SK-N-SH (cell line): Measurements from ENCODE around the gene EML1. TPM values are rescaled to one million over a fixed set of nuclear protein-coding genes. Genes with fewer than 3 reads are reported as not detected.

Experiments used
- CTCF ChIA-PET: fragments of 300-600, 350-600 bp; formaldehyde crosslinking; extraction: SDS; loops from one replicate; lab custom pipeline; 2021; lab: Yijun Ruan, JAX
- POLR2A ChIA-PET: fragments of 350-600 bp; sonication (Branson Sonifier 250); formaldehyde crosslinking; extraction: SDS; loops from one replicate; lab custom pipeline; 2020; ENCODE audit warnings: antibody characterized with exemption, inconsistent platforms; lab: Yijun Ruan, JAX
- DNase-seq: peaks from one replicate; pipeline ENCODE4 v3.0.0; 2012
- H2AFZ ChIP-seq: fragments of 200-600 bp; sonication (generic); 2 replicates; pipeline ENCODE4 v1.8.1; 2016; ENCODE audit warnings: antibody characterized with exemption, mild to moderate bottlenecking, low read depth
- H3F3A ChIP-seq: fragments of 200-600 bp; sonication (generic); replicated peaks from 2 replicates; pipeline ENCODE3; 2016; ENCODE audit warnings: antibody characterized with exemption, mild to moderate bottlenecking; ENCODE audit not compliant: insufficient read depth
- H3K27ac ChIP-seq, 2 experiments: fragments of 200-500 bp in 1 of 2; fragments of 200-600 bp in 1 of 2; sonication (Bioruptor generic) in 1 of 2; sonication (generic), shearing (Covaris generic) in 1 of 2; 2 replicates each; pipeline versions ENCODE4 v1.5.1 to v1.6.1; 2014 to 2016; ENCODE audit warnings: low read depth in 2 of 2, inconsistent platforms in 1 of 2, low read length in 1 of 2, mild to moderate bottlenecking in 1 of 2, mixed read lengths in 1 of 2
- H3K27me3 ChIP-seq: fragments of 200-600 bp; sonication (generic), shearing (Covaris generic); 2 replicates; pipeline ENCODE4 v1.6.1; 2016; ENCODE audit warnings: mixed run types; ENCODE audit not compliant: insufficient read depth
- H3K36me3 ChIP-seq, 2 experiments: fragments of 200-500 bp in 1 of 2; fragments of 200-600 bp in 1 of 2; sonication (Bioruptor generic) in 1 of 2; sonication (generic) in 1 of 2; replicated peaks in 1 of 2; 2 replicates each; pipeline versions ENCODE3 to v1.5.1; 2014 to 2016; ENCODE audit warnings: low read length in 1 of 2, mild to moderate bottlenecking in 1 of 2; ENCODE audit not compliant: insufficient read depth in 2 of 2, control insufficient read depth in 1 of 2
- H3K4me1 ChIP-seq, 2 experiments: fragments of 200-500 bp in 1 of 2; fragments of 200-600 bp in 1 of 2; sonication (Bioruptor generic) in 1 of 2; sonication (generic), shearing (Covaris generic) in 1 of 2; 2 replicates each; pipeline versions ENCODE4 v1.5.1 to v1.6.1; 2014 to 2016; ENCODE audit warnings: low read depth in 1 of 2, low read length in 1 of 2, mixed run types in 1 of 2; ENCODE audit not compliant: insufficient read depth in 2 of 2, control insufficient read depth in 1 of 2
- H3K4me2 ChIP-seq: fragments of 200-600 bp; sonication (generic), shearing (Covaris generic); 2 replicates; pipeline ENCODE4 v1.6.1; 2017; ENCODE audit warnings: mixed run types
- H3K4me3 ChIP-seq, 2 experiments: fragments of 200-500 bp in 1 of 2; fragments of 200-600 bp in 1 of 2; sonication (Bioruptor generic) in 1 of 2; sonication (generic), shearing (Covaris generic) in 1 of 2; 2 replicates each; pipeline versions ENCODE4 v1.5.1 to v1.8.1; 2014 to 2016; ENCODE audit warnings: low read depth in 2 of 2, inconsistent platforms in 1 of 2, low read length in 1 of 2, mild to moderate bottlenecking in 1 of 2, mixed read lengths in 1 of 2, moderate library complexity in 1 of 2
- H3K79me2 ChIP-seq: fragments of 200-600 bp; sonication (generic); 2 replicates; pipeline ENCODE4 v1.8.1; 2017; ENCODE audit warnings: mild to moderate bottlenecking; ENCODE audit not compliant: insufficient read depth
- H3K9ac ChIP-seq: fragments of 200-600 bp; sonication (generic); 2 replicates; pipeline ENCODE4 v1.6.1; 2017; ENCODE audit warnings: mixed run types
- H3K9me2 ChIP-seq: fragments of 200-600 bp; sonication (generic); 2 replicates; pipeline ENCODE4 v1.6.1; 2017; ENCODE audit warnings: mixed run types
- H3K9me3 ChIP-seq: fragments of 200-600 bp; sonication (generic); 2 replicates; pipeline ENCODE4 v1.6.1; 2017; ENCODE audit warnings: mixed run types, mild to moderate bottlenecking, moderate library complexity
- H4K20me1 ChIP-seq: fragments of 200-600 bp; sonication (generic); 2 replicates; pipeline ENCODE4 v1.6.1; 2017; ENCODE audit warnings: mild to moderate bottlenecking, mixed run types; ENCODE audit not compliant: insufficient read depth
- CHD2 ChIP-seq: fragments of 150-350 bp; IDR thresholded peaks from 2 replicates; pipeline ENCODE4 v1.6.1; 2018; ENCODE audit warnings: low read length; ENCODE audit not compliant: partially characterized antibody
- CTCF ChIP-seq: fragments of 200-600 bp; sonication (generic); IDR thresholded peaks from 2 replicates; pipeline ENCODE4 v1.6.1; 2017; ENCODE audit warnings: antibody characterized with exemption, mild to moderate bottlenecking, moderate library complexity
- ELF1 ChIP-seq: IDR thresholded peaks from 2 replicates; pipeline ENCODE4 v1.4.0; 2012
- EP300 ChIP-seq, 2 experiments: IDR thresholded peaks; 2 replicates each; pipeline versions ENCODE4 v1.4.0 to v1.6.1; 2012; ENCODE audit warnings: borderline replicate concordance in 1 of 2, low read depth in 1 of 2, low read length in 1 of 2
- EZH2phosphoT487 ChIP-seq: fragments of 200-600 bp; sonication (generic); IDR thresholded peaks from 2 replicates; pipeline ENCODE4 v1.6.1; 2017; ENCODE audit warnings: low read depth, mixed run types, mild to moderate bottlenecking, antibody characterized with exemption, moderate library complexity, borderline replicate concordance
- FOSL2 ChIP-seq: IDR thresholded peaks from 2 replicates; pipeline ENCODE4 v1.4.0; 2012; ENCODE audit warnings: low read depth, mild to moderate bottlenecking, moderate library complexity, borderline replicate concordance
- MAX ChIP-seq: IDR thresholded peaks from 2 replicates; pipeline ENCODE4 v1.4.0; 2012; ENCODE audit warnings: low read depth
- MEF2A ChIP-seq: IDR thresholded peaks from 2 replicates; pipeline ENCODE4 v1.4.0; 2012; ENCODE audit warnings: low read depth, borderline replicate concordance
- MXI1 ChIP-seq: IDR thresholded peaks from 2 replicates; pipeline ENCODE4 v1.6.1; 2012; ENCODE audit warnings: mild to moderate bottlenecking, low read depth, low read length, improper control_type of control experiment
- SMC3 ChIP-seq: IDR thresholded peaks from 2 replicates; pipeline ENCODE4 v1.6.1; 2012; ENCODE audit warnings: low read depth, low read length, improper control_type of control experiment
- TAF1 ChIP-seq: IDR thresholded peaks from 2 replicates; pipeline ENCODE4 v1.6.1; 2012; ENCODE audit warnings: low read depth, mild to moderate bottlenecking, low read length, moderate library complexity, borderline replicate concordance
- ZBTB33 ChIP-seq: IDR thresholded peaks from 2 replicates; pipeline ENCODE4 v1.4.0; 2012; ENCODE audit warnings: low read depth, borderline replicate concordance
- WGBS: methylation state at CpG from one replicate; pipeline ENCODE4 v1.1.6; 2017; ENCODE audit warnings: low lambda C conversion rate; 5-methylcytosine and 5-hydroxymethylcytosine counted together
- polyA plus RNA-seq, 3 experiments: library from polyadenylated mRNA; depleted of rRNA; stranded (reverse); fragments of >200 nt; gene quantifications; 2 replicates each; pipeline ENCODE4 v1.2.3, GENCODE V29; 2012

The EML1 gene
- polyA plus RNA-seq, 1 of the 3 experiments (the other 2 are of a cell fraction) = 6.3 TPM

GRCh38 chr14:99990268-99991170 lies 197.3 kb downstream of the EML1 start:
- POLR2A ChIA-PET = no interaction called here

GRCh38 chr14:99991331-99991730 lies 198.1 kb downstream of the EML1 start:
- no peaks in the 10 kb centered on the region for H3K9me2 ChIP-seq
- no peaks in the 10 kb centered on the region for H3K27me3 ChIP-seq
- WGBS = 83% methylated on average over 7 of the region's 7 CpGs
- peaks cover 0 to 4% of the 10 kb centered on the region in 2 experiments for H3K36me3 ChIP-seq
- CTCF ChIA-PET = interaction anchor here (1.0 kb wide), 1 partner anchor 202 kb away, joined by 4 read pairs; no protein-coding TSS in a partner anchor
- H3K79me2 ChIP-seq = peaks cover 9% of the 10 kb centered on the region
- TF ChIP-seq MXI1 = no peak
- no peak for TF ChIP-seq ZBTB33
- no peak for TF ChIP-seq EZH2phosphoT487
- no peak for TF ChIP-seq CTCF
- TF ChIP-seq EP300 (IDR thresholded peaks at IDR 0.05; ENCODE audit: borderline replicate concordance in 1 of 2, low read depth in 1 of 2, low read length in 1 of 2) = no peak
- no peaks in the 10 kb centered on the region for H3K9me3 ChIP-seq
- H4K20me1 ChIP-seq = no peaks in the 10 kb centered on the region
- no peak overlapping the region for H3K4me3 ChIP-seq
- POLR2A ChIA-PET = no interaction called here
- no peak overlapping the region for H2AFZ ChIP-seq
- no peak overlapping the region for H3K9ac ChIP-seq
- peaks cover 0 to 5% of the 10 kb centered on the region in 2 experiments; a peak in 1 of 4 replicates for H3K4me1 ChIP-seq
- no peak overlapping the region for H3K4me2 ChIP-seq
- H3K27ac ChIP-seq = no peak overlapping the region
- H3F3A ChIP-seq = peaks cover 7% of the 10 kb centered on the region
- no peak for DNase-seq

More at GRCh38 chr14:99990268-99991170, 197.3 kb downstream of the EML1 start:
- H3K27me3 ChIP-seq = no peaks in the 10 kb centered on the region
- H3K4me2 ChIP-seq = no peak overlapping the region
- H2AFZ ChIP-seq = no peak overlapping the region
- H3K4me1 ChIP-seq = peaks cover 0 to 5% of the 10 kb centered on the region in 2 experiments; a peak in 1 of 4 replicates
- no peaks in the 10 kb centered on the region for H4K20me1 ChIP-seq
- WGBS = 98% methylated on average over 7 of the region's 7 CpGs
- CTCF ChIA-PET = interaction anchor here (0.6 to 1.2 kb wide), 3 partner anchors 10 to 250 kb away, joined by 3 to 4 read pairs (median 3); no protein-coding TSS in a partner anchor
- H3F3A ChIP-seq = peaks cover 7% of the 10 kb centered on the region
- H3K4me3 ChIP-seq = no peak overlapping the region
- peaks cover 13% of the 10 kb centered on the region for H3K79me2 ChIP-seq
- no peaks in the 10 kb centered on the region for H3K9me2 ChIP-seq
- no peak for DNase-seq
- no peak overlapping the region for H3K27ac ChIP-seq
- H3K36me3 ChIP-seq = peaks cover 0 to 4% of the 10 kb centered on the region in 2 experiments
- no peaks in the 10 kb centered on the region for H3K9me3 ChIP-seq
- TF ChIP-seq TAF1 (no peak), MAX (no peak), FOSL2 (no peak), CHD2 (no peak), MEF2A (no peak), ELF1 (no peak), EP300 (IDR thresholded peaks at IDR 0.05; ENCODE audit: borderline replicate concordance in 1 of 2, low read depth in 1 of 2, low read length in 1 of 2) (no peak), SMC3 (no peak), EZH2phosphoT487 (no peak)
- H3K9ac ChIP-seq = no peak overlapping the region
